Mesenteric fat pad (tissue), 1 donor: ENCODE results near the gene ZFAND2B. TPM values are rescaled to one million over a fixed set of nuclear protein-coding genes. Genes with fewer than 3 reads are reported as not detected.

Source experiments
- DNase-seq: peaks from one replicate; pipeline ENCODE4 v3.0.0-alpha.2; 2020; ENCODE audit warnings: low spot score
- long read RNA-seq: library from polyadenylated mRNA; unstranded; transcript quantifications from one replicate; pipeline ENCODE4 v2.0.0, GENCODE V29; 2020
- total RNA-seq: library from RNA; stranded (reverse); fragmentation: NEBNext Ultra II Directional; extraction: Animal tissue kit (Norgen Biotek cat#: 25700); gene quantifications from one replicate; pipeline ENCODE4 v1.2.1, GENCODE V29; 2021
- donor health status: DM: yes; HTN: yes; CAD: no.

Gene ZFAND2B, protein sequence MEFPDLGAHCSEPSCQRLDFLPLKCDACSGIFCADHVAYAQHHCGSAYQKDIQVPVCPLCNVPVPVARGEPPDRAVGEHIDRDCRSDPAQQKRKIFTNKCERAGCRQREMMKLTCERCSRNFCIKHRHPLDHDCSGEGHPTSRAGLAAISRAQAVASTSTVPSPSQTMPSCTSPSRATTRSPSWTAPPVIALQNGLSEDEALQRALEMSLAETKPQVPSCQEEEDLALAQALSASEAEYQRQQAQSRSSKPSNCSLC
- 31.3 TPM for total RNA-seq
- long read RNA-seq, transcript ZFAND2B-212 (10 exons, 1,199 nt) = major isoform, 12 of 59 reads
- long read RNA-seq, transcript ZFAND2B-206 (10 exons, 944 nt) = minor isoform, 7 of 59 reads
- long read RNA-seq, transcript ZFAND2B-201 (9 exons, 1,314 nt) = major isoform, 12 of 59 reads
- long read RNA-seq, partial matches to known transcripts = 5 of 59 reads
- long read RNA-seq, other reads (novel, unspliced or antisense) = 18 of 59 reads

GRCh38 chr2:219206328-219207133 is at the start of gene ZFAND2B:
ZFAND2B (plus strand) TSS chr2:219206782; CDS start chr2:219206988, 206 bp downstream.
- peak; percentile 98 for DNase-seq

DNA sequence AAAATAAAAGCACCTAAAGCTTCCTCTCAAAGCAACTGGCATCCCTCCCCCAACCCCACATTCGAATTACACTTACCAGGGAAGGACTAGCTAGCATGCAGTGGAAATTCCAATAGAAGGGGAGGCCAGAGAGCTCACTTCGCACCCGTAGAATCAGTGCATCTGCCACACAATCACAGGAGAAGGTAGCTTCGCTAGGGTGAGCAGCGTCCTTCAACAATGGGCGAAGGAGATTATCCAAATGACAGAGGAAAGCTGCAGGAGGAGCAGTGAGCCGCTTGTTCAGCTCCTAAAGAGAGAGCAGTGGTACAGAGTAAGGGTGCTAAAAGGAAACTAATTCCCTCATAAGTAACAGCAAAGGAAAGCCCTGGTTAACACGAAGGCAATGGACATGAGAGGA is 49.2 kb upstream of the ZFAND2B start:
- DNase-seq = no peak

DNA sequence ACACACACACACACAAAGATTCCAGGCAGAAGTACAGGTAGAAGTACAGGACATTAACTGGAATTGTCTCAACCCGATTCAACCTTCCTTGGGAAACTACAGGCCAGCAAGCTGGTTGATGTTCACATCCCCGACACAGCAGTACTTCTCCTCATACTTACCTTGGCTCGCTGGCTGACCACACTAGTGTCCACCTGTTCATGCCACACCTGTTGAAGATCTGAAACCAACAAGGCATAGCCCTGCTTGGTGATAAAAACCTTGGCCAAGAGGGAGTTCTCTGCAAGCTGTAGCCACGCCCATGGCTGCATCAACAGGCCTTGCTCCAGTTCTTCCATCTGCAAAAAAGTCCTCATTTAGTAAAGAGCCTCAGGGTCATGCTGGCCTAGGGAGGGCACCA is 48.6 kb upstream of the ZFAND2B start:
- peak; percentile 57 for DNase-seq

DNA sequence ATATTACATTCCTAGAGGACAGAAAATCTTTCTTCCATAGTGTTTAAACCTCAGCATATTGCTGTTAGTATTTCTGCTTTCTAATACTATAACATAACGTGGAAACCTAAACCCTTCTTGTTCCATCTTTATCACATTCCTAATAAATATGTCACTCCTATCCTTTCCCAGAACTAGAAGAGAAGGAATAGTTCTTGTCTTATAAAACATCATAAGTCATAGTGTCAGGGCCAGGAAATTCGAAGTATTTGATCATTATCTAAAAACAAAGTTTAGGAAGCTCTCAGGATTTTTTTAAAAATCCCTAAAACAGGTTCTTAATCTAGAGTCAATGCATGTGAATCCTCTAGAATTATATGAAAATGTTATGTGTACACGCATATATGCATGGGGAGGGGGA is 48.0 kb upstream of the ZFAND2B start:
- no peak for DNase-seq

- no peak for DNase-seq
Observed at GRCh38 chr2:219159771-219160185, 46.8 kb upstream of the ZFAND2B start.

DNA sequence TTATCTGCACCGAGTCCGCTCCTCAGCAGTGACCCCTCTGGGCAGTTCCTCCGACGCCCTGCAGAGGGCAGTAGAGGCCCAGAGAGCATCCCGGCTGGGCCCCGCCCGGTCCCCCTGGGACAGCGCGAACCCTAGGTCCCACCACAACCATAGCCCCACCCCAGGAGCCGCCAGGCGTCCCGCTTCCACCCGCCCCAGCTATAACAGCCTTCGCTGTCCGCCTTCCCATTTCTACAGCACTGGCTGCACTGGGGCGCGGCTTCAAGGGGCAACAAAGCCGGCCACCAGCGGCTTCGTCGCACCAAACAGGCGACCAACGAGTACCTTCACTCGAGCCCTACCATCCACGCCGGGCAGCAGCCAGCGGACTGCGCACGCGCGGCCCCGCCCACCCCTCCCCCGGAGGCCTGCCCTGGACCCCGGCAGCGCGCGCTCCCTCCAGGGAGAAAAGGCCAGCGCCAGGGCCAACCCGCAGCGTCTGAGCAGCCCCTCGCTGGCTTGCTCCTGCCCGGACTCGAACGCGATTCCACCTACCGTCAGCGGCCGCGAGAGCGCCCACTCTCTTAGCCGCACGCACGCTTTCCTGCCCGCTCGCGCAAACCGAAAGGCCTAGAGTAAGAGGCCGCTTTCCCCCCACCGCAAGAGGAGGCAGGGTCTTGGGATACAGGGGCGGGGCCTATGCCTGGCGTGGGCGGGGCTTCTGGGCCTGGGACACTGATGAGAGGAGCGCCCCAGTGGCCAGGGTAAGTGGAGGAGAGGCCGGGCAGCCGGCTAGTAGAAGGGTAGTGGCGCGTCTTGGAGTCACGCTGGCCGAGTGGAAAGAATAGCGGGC is 46.2 kb upstream of the ZFAND2B start, which contains the start of gene NHEJ1:
TSS of gene NHEJ1 (minus strand) at position 630 of the 832 bp plus-strand sequence. CDS start 2,453 bp downstream, outside the sequence.
- peak; percentile 97 for DNase-seq

DNA sequence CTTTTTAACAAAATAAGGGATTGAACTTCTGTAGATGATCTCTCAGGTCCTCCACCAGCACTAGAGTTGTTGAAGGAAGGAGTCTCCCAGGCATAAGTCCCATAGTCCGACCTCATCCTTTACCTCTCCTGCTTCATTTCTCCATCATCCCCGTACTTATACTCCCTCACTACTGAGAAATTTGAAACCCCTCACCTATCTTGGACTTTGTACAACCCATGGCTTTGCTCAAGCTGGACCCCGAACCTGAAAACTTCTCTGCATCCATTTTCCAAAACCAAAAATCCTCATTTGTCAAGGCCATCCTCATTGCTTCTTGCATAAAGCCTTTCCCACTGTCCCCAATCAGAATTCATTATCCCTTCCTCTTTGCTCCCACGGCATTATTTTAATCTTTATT is 45.5 kb upstream of the ZFAND2B start:
- no peak for DNase-seq

DNA sequence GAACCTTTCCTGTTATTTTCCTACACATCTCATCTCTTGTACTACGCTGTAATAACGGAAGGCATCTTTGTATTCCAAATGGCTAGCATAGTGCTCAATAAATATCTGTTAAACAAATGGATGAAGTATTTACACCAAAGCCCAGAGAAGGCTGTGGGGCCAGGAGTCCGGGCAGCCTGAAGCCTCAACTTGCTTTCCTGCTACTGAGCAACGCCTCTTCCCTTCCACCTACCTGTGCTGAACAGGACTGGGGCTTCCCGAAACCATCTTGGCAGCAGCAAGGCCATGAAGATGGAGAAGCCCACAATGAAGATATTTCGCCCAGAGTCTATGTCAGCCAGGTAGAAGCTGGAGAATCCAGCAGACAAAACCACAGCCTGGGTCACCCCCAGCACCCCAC is 43.4 kb upstream of the ZFAND2B start:
- peak; percentile 62 for DNase-seq

- peak; percentile 12 for DNase-seq
Observed at GRCh38 chr2:219165058-219165911, 41.3 kb upstream of the ZFAND2B start.

GRCh38 chr2:219167997-219168396 is 38.6 kb upstream of the ZFAND2B start:
- no peak for DNase-seq

DNA sequence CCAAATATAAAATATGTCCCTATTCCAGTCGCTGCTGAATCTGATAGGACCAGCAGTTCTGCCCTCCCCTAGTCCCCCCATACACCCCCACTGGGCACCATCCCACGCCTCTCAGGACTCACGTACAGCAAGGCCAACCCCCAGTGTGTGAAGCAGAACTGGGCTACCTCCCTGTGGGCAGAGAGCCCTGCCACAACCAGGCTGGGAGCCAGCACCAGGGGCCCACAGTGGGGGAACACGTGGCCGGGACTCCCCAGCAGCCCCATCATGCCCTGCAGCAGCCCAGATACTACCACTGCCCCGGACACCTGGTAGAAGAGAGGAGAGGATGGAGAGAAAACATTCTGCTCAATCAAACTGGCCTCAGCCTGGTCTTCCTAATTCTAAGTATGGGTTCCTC is 38.1 kb upstream of the ZFAND2B start:
- DNase-seq = no peak

DNA sequence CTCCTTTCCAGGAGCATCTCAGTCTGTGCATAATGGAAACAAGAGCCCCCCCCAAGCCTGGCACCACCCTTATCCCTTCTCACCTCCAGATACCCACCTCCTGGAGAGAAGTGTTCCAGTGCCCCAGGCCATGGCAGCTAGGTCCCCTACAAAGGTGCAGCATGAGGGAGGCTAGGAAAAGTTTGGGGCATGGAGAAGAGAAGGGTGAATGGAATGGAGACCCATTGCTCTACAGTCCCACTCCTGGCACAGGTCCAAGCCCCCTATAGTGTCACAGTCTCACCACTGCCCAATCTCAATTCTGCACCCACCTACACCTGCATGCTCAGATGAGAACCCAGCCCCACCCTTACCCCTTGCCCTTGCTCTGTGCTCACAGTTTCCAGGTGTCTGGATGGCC is 37.6 kb upstream of the ZFAND2B start:
- no peak for DNase-seq

GRCh38 chr2:219169930-219170654 is 36.5 kb upstream of the ZFAND2B start, which contains the start of gene SLC23A3:
SLC23A3 (minus strand) TSS chr2:219170029; CDS start chr2:219169984, 45 bp downstream.
- DNase-seq = no peak

DNA sequence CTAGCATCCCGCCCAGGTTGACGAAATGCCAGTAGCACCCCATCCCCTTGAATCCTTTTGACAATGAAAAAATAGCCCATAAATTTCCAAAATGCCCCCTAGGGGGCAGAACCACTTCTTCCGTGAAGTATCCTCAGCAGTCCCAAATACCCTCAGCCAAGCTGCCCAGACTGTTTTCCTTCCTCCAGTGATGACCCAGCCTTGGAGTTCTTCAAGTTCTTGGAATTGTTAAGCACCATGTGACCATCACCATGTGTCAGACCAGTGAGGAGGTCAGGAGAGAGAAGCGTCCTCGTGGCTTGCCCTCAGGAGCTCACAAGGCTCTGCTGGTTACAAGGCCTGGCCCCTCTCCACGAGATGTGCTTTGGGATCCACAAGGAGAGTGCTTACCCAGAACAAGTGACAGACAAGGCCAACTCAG is 35.3 kb upstream of the ZFAND2B start:
- DNase-seq = no peak

DNA sequence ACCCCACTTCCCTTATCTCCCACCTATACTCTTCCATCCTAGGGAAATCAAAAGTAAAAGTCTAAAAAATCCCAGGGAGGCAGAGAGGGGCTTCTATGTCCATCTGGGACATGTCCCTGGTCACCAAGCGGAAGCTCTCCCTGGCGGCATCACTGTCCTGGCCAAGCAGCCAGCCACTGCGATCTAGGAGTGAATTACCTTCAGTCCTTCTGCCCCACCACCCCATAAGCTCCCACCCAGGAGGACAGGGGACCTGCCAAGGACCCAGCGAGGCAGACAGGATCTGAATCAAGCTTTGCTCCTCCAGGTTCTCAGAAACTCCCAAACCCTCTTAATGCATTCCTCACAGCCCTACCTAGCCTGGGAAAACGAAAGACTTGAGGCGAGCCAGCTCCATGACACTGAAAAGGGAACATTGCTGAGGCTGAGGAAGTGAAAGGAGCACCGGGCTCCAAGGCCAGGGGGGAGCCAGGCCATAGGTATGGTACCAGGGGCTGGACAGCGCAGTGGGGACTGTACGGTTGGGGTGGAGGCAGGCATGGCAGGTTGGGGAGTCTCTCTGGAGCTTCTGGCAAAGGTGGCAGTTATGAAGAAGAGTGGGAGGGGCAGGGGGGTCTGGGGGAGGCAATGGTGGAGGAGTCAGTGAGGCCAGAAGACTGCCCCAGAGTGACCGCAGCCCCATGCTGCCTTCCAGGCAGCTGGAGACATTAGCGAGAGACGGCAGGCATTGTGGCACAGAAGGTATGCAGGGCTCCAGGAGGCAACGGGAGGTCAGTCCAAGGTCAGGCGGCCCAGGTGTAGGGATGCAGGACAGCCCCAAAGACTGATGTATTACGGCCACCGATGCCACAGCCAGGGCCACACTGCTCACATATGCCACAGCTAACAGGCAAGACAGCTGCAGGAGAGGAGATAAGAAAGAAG is 34.1 kb upstream of the ZFAND2B start:
- no peak for DNase-seq

GRCh38 chr2:219173176-219173575 is 33.4 kb upstream of the ZFAND2B start:
- DNase-seq = no peak

- no peak for DNase-seq
Observed at GRCh38 chr2:219174146-219174545, 32.4 kb upstream of the ZFAND2B start.

DNA sequence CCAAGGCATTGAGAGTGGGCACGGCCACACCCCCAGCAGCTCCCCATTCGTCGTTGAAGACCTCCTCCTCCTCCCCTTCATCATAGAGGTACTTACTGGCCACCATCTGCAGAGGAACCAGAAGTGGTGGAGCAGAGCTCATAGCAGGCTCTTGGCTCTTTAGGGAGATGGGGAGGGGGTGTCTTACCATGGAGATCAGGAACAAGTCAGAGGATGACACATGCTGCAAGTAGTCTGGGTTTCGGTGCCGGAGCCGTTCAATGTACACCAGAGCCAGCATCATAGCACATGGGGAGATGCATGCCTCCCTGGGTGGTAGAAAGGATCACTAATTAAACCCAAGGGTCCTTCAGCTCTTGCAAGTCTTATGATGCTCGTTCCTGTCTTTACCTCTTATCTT is 31.8 kb upstream of the ZFAND2B start:
- no peak for DNase-seq
